ENCODE measurements around the gene MAGI2. TPM values are rescaled to one million over a fixed set of nuclear protein-coding genes. Genes with fewer than 3 reads are reported as not detected.

Gene MAGI2
- total RNA-seq, 1 experiment from 2014 or later = 14.3 TPM

DNA sequence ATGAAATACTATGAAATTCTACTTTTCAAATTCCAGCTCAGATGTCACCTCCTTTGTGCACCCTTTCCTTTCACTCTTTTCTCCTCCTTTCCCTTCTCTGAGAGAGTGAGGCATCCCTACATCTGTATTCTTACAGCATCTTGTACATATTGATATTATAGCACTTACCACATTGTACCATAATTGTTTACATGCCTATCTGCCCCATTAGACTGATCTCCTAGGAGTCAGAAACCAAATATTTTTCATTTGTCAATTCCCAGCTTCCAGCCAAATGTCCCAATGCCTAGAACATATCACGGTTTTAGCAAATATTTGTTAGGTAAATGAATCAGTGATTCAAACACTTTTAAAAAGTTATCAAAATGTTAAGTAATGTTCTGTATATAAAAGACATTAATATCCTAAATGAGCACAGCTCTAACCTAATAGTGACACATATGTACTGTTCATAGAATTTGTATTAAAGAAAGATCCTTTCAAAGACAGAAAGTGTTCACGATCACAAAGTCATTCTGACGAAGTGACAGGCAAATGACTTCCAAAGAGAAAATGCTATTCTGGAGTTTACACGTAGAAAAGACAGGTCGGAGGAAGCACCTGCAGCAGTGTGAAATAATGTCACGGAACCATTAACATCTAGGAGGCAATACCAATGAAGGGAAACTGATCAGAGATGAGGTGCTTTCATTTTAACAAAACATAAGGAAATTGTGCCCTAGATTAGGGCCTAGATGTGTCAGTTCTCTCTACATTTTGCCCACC is 774.2 kb downstream of the MAGI2 start:
- Histone ChIP-seq H2BK5ac (ENCODE audit: insufficient read length, low read length) (no peak overlapping the region), H3K56ac (ENCODE audit: insufficient read length, low read depth, low read length) (no peak overlapping the region), H3K4me1 (ENCODE audit: insufficient read depth, low read length) (no peaks in the 10 kb centered on the region), H3K23me2 (ENCODE audit: insufficient read length, low read depth, low read length, poor library complexity, severe bottlenecking) (no peaks in the 10 kb centered on the region), H2AK5ac (ENCODE audit: insufficient read length, low read length) (no peak overlapping the region), H4K91ac (ENCODE audit: insufficient read length, low read depth, low read length) (no peak overlapping the region), H4K20me1 (ENCODE audit: control insufficient read depth, insufficient read depth, insufficient read length) (no peaks in the 10 kb centered on the region), H3K27me3 (ENCODE audit: insufficient read depth, low read length) (no peaks in the 10 kb centered on the region), H2AFZ (ENCODE audit: low read length) (no peak overlapping the region), H3T11ph (ENCODE audit: low read length) (no peak overlapping the region), H4K5ac (ENCODE audit: insufficient read length, low read depth, low read length) (no peak overlapping the region), H3K79me2 (ENCODE audit: insufficient read depth, low read length) (no peaks in the 10 kb centered on the region), H4K8ac (replicated peaks; ENCODE audit: insufficient read length, low read depth, low read length) (no peak overlapping the region), H2BK20ac (ENCODE audit: low read depth, low read length, poor library complexity, severe bottlenecking) (no peak overlapping the region), H2BK12ac (ENCODE audit: insufficient read length, low read depth, low read length) (no peak overlapping the region), H3K14ac (ENCODE audit: insufficient read depth, low read length) (no peak overlapping the region), H3K27ac (ENCODE audit: insufficient read length, low read depth, low read length) (no peak overlapping the region), H3K4ac (ENCODE audit: low read depth, low read length) (no peak overlapping the region), H3K79me1 (ENCODE audit: insufficient read depth, low read depth, low read length, poor library complexity, severe bottlenecking) (no peaks in the 10 kb centered on the region), H3K18ac (ENCODE audit: insufficient read length, low read depth, low read length) (no peak overlapping the region), H3K9ac (ENCODE audit: extremely low read depth, insufficient read length, low read length) (no peak overlapping the region), H3K4me2 (ENCODE audit: insufficient read depth, insufficient read length, low read length) (no peak overlapping the region), H3K23ac (ENCODE audit: insufficient read length, low read depth, low read length) (no peak overlapping the region), H2BK15ac (ENCODE audit: low read depth, low read length) (no peak overlapping the region), H2BK120ac (ENCODE audit: low read depth, low read length, poor library complexity, severe bottlenecking) (no peak overlapping the region), H3K9me3 (ENCODE audit: control insufficient read depth, low read depth, low read length) (no peaks in the 10 kb centered on the region)
- DNase-seq = no peak
- Mint-ChIP-seq H3K36me3 (ENCODE audit: insufficient read depth in 1 of 3, low read depth in 3 of 3) (no peaks in the 10 kb centered on the region), H3K4me1 (peaks cover under 1 to 3% of the 10 kb centered on the region in 2 experiments; a peak in 2 of 4 replicates), H3K27me3 (ENCODE audit: low read depth) (no peaks in the 10 kb centered on the region), H3K4me3 (no peak overlapping the region), H3K9me3 (no peaks in the 10 kb centered on the region), H3K27ac (no peak overlapping the region)
- WGBS (ENCODE audit: extremely low coverage, insufficient read length, low lambda C conversion rate) = no CpG with 5 or more reads among the region's 6 CpGs
- no peak for TF ChIP-seq CTCF (conservative IDR thresholded peaks at IDR 0.05)
